ENCODE measurements around the gene SPATA18. TPM values are rescaled to one million over a fixed set of nuclear protein-coding genes. Genes with fewer than 3 reads are reported as not detected.

The SPATA18 gene
- polyA plus RNA-seq, 1 donor (not counting 4 experiments of a cell fraction or from before 2014, with no cell fraction given), result 5.6 TPM

- H4K20me1 ChIP-seq (ENCODE audit: control insufficient read depth, extremely low read depth, insufficient read depth, low read length), result no peaks in the 10 kb centered on the region
- FAIRE-seq, result no peak
- no peaks in the 10 kb centered on the region for H3K79me2 ChIP-seq (ENCODE audit: control insufficient read depth, insufficient read depth, low read length)
- H3K36me3 ChIP-seq (ENCODE audit: control insufficient read depth in 2 of 2, extremely low read depth in 1 of 2, insufficient read depth in 2 of 2, low read length in 2 of 2), result no peaks in the 10 kb centered on the region
- no peak overlapping the region for H3K9ac ChIP-seq (ENCODE audit: control insufficient read depth, extremely low read depth, insufficient read depth, low read length)
- H3K4me1 ChIP-seq (ENCODE audit: control insufficient read depth, extremely low read depth, insufficient read depth, low read length), result peaks cover 2% of the 10 kb centered on the region
- DNase-seq (ENCODE audit: low read depth, low spot score), result no peak
- no peak overlapping the region for H3K27ac ChIP-seq (ENCODE audit: control insufficient read depth, insufficient read depth, low read length)
- no peaks in the 10 kb centered on the region for H3K27me3 ChIP-seq (ENCODE audit: control insufficient read depth, extremely low read depth, insufficient read depth, low read length)
- dilution Hi-C loops (cut with MboI; ENCODE audit: extremely low pct_ligation_motif_present, low sequenced_read_pairs), result no loop called here
- no peaks in the 10 kb centered on the region for H3K9me1 ChIP-seq (ENCODE audit: control insufficient read depth, extremely low read depth, insufficient read depth, low read length)
- no peak overlapping the region for H2AFZ ChIP-seq (ENCODE audit: control insufficient read depth, low read length)
- no peak overlapping the region for H3K4me3 ChIP-seq (ENCODE audit: control insufficient read depth in 2 of 3, extremely low read depth in 1 of 3, insufficient read depth in 2 of 3, low read depth in 1 of 3, low read length in 3 of 3)
- H3K4me2 ChIP-seq (ENCODE audit: control insufficient read depth, extremely low read depth, insufficient read depth, low read depth, low read length), result no peak overlapping the region
- TF ChIP-seq CTCF (optimal IDR thresholded peaks at IDR 0.05 in 1 of 3, IDR thresholded peaks at IDR 0.05 in 1 of 3, conservative IDR thresholded peaks at IDR 0.05 in 1 of 3; ENCODE audit: extremely low read depth in 1 of 3, insufficient read depth in 2 of 3, low read length in 3 of 3) (no peak), EZH2 (IDR thresholded peaks at IDR 0.05; ENCODE audit: low read length) (no peak)
- no peaks in the 10 kb centered on the region for H3K9me3 ChIP-seq (ENCODE audit: control insufficient read depth, low read depth, low read length)
These were observed 46.7 kb upstream of the SPATA18 start for GRCh38 chr4:52004414-52004813.

- TF ChIP-seq EZH2 (IDR thresholded peaks at IDR 0.05; ENCODE audit: low read length) (no peak), CTCF (optimal IDR thresholded peaks at IDR 0.05 in 1 of 3, IDR thresholded peaks at IDR 0.05 in 1 of 3, conservative IDR thresholded peaks at IDR 0.05 in 1 of 3; ENCODE audit: extremely low read depth in 1 of 3, insufficient read depth in 2 of 3, low read length in 3 of 3) (no peak)
- no peak overlapping the region for H3K27ac ChIP-seq (ENCODE audit: control insufficient read depth, insufficient read depth, low read length)
- H3K4me3 ChIP-seq (ENCODE audit: control insufficient read depth in 2 of 3, extremely low read depth in 1 of 3, insufficient read depth in 2 of 3, low read depth in 1 of 3, low read length in 3 of 3), result no peak overlapping the region
- dilution Hi-C loops (cut with MboI; ENCODE audit: extremely low pct_ligation_motif_present, low sequenced_read_pairs), result no loop called here
- H2AFZ ChIP-seq (ENCODE audit: control insufficient read depth, low read length), result no peak overlapping the region
- no peaks in the 10 kb centered on the region for H4K20me1 ChIP-seq (ENCODE audit: control insufficient read depth, extremely low read depth, insufficient read depth, low read length)
- H3K9me1 ChIP-seq (ENCODE audit: control insufficient read depth, extremely low read depth, insufficient read depth, low read length), result no peaks in the 10 kb centered on the region
- no peaks in the 10 kb centered on the region for H3K79me2 ChIP-seq (ENCODE audit: control insufficient read depth, insufficient read depth, low read length)
- H3K4me1 ChIP-seq (ENCODE audit: control insufficient read depth, extremely low read depth, insufficient read depth, low read length), result peaks cover 2% of the 10 kb centered on the region
- no peak overlapping the region for H3K9ac ChIP-seq (ENCODE audit: control insufficient read depth, extremely low read depth, insufficient read depth, low read length)
- no peaks in the 10 kb centered on the region for H3K27me3 ChIP-seq (ENCODE audit: control insufficient read depth, extremely low read depth, insufficient read depth, low read length)
- H3K4me2 ChIP-seq (ENCODE audit: control insufficient read depth, extremely low read depth, insufficient read depth, low read depth, low read length), result no peak overlapping the region
- DNase-seq (ENCODE audit: low read depth, low spot score) (no peak), FAIRE-seq (no peak)
- H3K36me3 ChIP-seq (ENCODE audit: control insufficient read depth in 2 of 2, extremely low read depth in 1 of 2, insufficient read depth in 2 of 2, low read length in 2 of 2), result no peaks in the 10 kb centered on the region
- no peaks in the 10 kb centered on the region for H3K9me3 ChIP-seq (ENCODE audit: control insufficient read depth, low read depth, low read length)
These were observed 45.4 kb upstream of the SPATA18 start for GRCh38 chr4:52005604-52006273.

All from keratinocyte (primary cell).